HG03025 (cell line): ENCODE data around the gene GSTM1.
"Not testable (repeated sequence)": the region's sequence is repeated elsewhere in the genome, so short reads cannot be mapped to it uniquely, and the experiment has no call there.

Source experiments
- ATAC-seq: cut with Tn5 transposase; IDR thresholded peaks from one replicate; pipeline ENCODE4 v1.9.1; 2021; ENCODE audit warnings: mild to moderate bottlenecking, moderate library complexity; ENCODE audit not compliant: unreplicated experiment, low FRiP score

Gene GSTM1

GRCh38 chr1:109695138-109695537 lies 7.5 kb downstream of the GSTM1 start:
- ATAC-seq: not testable (repeated sequence)

- no peak for ATAC-seq
Observed at GRCh38 chr1:109697066-109697465, 9.4 kb downstream of the GSTM1 start.

GRCh38 chr1:109697861-109698260 lies 10.2 kb downstream of the GSTM1 start:
- ATAC-seq: not testable (repeated sequence)

- not testable (repeated sequence) for ATAC-seq
Observed at GRCh38 chr1:109702940-109703339, 15.3 kb downstream of the GSTM1 start.

- ATAC-seq: no peak
Observed at GRCh38 chr1:109704173-109704572, 16.6 kb downstream of the GSTM1 start.

GRCh38 chr1:109705411-109705810 lies 17.8 kb downstream of the GSTM1 start:
- ATAC-seq: no peak

GRCh38 chr1:109708949-109709348 lies 21.3 kb downstream of the GSTM1 start:
- not testable (repeated sequence) for ATAC-seq

- not testable (repeated sequence) for ATAC-seq
Observed at GRCh38 chr1:109709822-109710221, 22.2 kb downstream of the GSTM1 start.

- not testable (repeated sequence) for ATAC-seq
Observed at GRCh38 chr1:109711593-109712320, 24.1 kb downstream of the GSTM1 start, which contains the start of gene GSTM5. Gene GSTM5, plus strand, starts transcription at chr1:109712251. Its CDS starts 62 bp downstream, at chr1:109712313.

- no peak for ATAC-seq
Observed at GRCh38 chr1:109712321-109712864, 24.8 kb downstream of the GSTM1 start.

- no peak for ATAC-seq
Observed at GRCh38 chr1:109713636-109714035, 26.0 kb downstream of the GSTM1 start.

GRCh38 chr1:109714661-109715372 lies 27.2 kb downstream of the GSTM1 start:
- no peak for ATAC-seq

GRCh38 chr1:109716121-109716520 lies 28.5 kb downstream of the GSTM1 start:
- no peak for ATAC-seq

- ATAC-seq: no peak
Observed at GRCh38 chr1:109716570-109717090, 29.0 kb downstream of the GSTM1 start.

GRCh38 chr1:109717729-109718128 lies 30.1 kb downstream of the GSTM1 start:
- ATAC-seq: no peak

GRCh38 chr1:109718495-109718894 lies 30.9 kb downstream of the GSTM1 start:
- no peak for ATAC-seq

- no peak for ATAC-seq
Observed at GRCh38 chr1:109719337-109719837, 31.8 kb downstream of the GSTM1 start.

- no peak for ATAC-seq
Observed at GRCh38 chr1:109721042-109721441, 33.4 kb downstream of the GSTM1 start.

- ATAC-seq: no peak
Observed at GRCh38 chr1:109721971-109722370, 34.4 kb downstream of the GSTM1 start.

GRCh38 chr1:109722908-109723691 lies 35.5 kb downstream of the GSTM1 start:
- ATAC-seq: no peak
